Measurements from ENCODE around the gene PPP1R12C.

PPP1R12C gene

GRCh38 chr19:55070466-55071128, 46.8 kb downstream of the PPP1R12C start:
- no peak overlapping the region for H3K4me2 ChIP-seq (ENCODE audit: low read length)
- H3K27me3 ChIP-seq (ENCODE audit: insufficient read depth, low read length): no peaks in the 10 kb centered on the region; the same call in 1 of the 2 replicates
- no peaks in the 10 kb centered on the region for H3K36me3 ChIP-seq (ENCODE audit: insufficient read depth, low read length)
- no peaks in the 10 kb centered on the region for H4K20me1 ChIP-seq (ENCODE audit: insufficient read depth, low read length)
- no peak overlapping the region for H3K9ac ChIP-seq (ENCODE audit: low read length)
- H3K27ac ChIP-seq (ENCODE audit: low read depth, low read length, poor library complexity, severe bottlenecking): no peak overlapping the region
- H3K9me2 ChIP-seq (ENCODE audit: low read depth, low read length): no peaks in the 10 kb centered on the region
- no peaks in the 10 kb centered on the region for H3K9me3 ChIP-seq (ENCODE audit: low read length)
- no peaks in the 10 kb centered on the region for H3K79me2 ChIP-seq (ENCODE audit: insufficient read depth, low read length)
- H2AFZ ChIP-seq (ENCODE audit: low read length): no peak overlapping the region
- no peak overlapping the region for H3K4me3 ChIP-seq (ENCODE audit: low read depth, low read length, poor library complexity, severe bottlenecking)
- H3F3A ChIP-seq (ENCODE audit: insufficient read depth, low read length): no peaks in the 10 kb centered on the region
- TF ChIP-seq CTCF (IDR thresholded peaks at IDR 0.05; ENCODE audit: low read length) (no peak), EZH2 (IDR thresholded peaks at IDR 0.05; ENCODE audit: borderline replicate concordance, low read length) (no peak)
- H3K4me1 ChIP-seq (ENCODE audit: insufficient read depth, low read length, severe bottlenecking): peaks cover 8% of the 10 kb centered on the region

DNA sequence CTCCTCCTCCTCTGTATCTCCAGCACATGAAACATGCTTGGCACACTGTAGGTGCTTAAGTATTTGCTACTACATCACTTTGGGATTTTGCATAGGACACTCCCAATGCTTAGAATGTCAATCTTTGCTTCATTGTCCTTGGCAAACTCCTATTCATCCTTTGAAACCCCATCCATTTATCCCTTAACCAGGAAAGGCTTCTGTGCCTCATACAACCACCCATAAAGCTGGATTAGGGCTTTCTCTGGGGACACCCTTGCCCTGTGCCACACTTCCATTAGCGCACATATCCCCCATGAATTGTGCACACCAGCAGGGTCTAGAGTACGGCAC, 47.6 kb downstream of the PPP1R12C start:
- no peaks in the 10 kb centered on the region for H3K36me3 ChIP-seq (ENCODE audit: insufficient read depth, low read length)
- H3K9ac ChIP-seq (ENCODE audit: low read length): no peak overlapping the region
- H3K27me3 ChIP-seq (ENCODE audit: insufficient read depth, low read length): no peaks in the 10 kb centered on the region; the same call in 1 of the 2 replicates
- TF ChIP-seq CTCF (IDR thresholded peaks at IDR 0.05; ENCODE audit: low read length) (no peak), EZH2 (IDR thresholded peaks at IDR 0.05; ENCODE audit: borderline replicate concordance, low read length) (no peak)
- peak overlapping the region; percentile 63 for H3K4me2 ChIP-seq (ENCODE audit: low read length)
- peaks cover 8% of the 10 kb centered on the region for H3K4me1 ChIP-seq (ENCODE audit: insufficient read depth, low read length, severe bottlenecking)
- no peak overlapping the region for H3K4me3 ChIP-seq (ENCODE audit: low read depth, low read length, poor library complexity, severe bottlenecking)
- H3F3A ChIP-seq (ENCODE audit: insufficient read depth, low read length): no peaks in the 10 kb centered on the region
- no peaks in the 10 kb centered on the region for H3K79me2 ChIP-seq (ENCODE audit: insufficient read depth, low read length)
- H4K20me1 ChIP-seq (ENCODE audit: insufficient read depth, low read length): no peaks in the 10 kb centered on the region
- H2AFZ ChIP-seq (ENCODE audit: low read length): no peak overlapping the region
- no peaks in the 10 kb centered on the region for H3K9me3 ChIP-seq (ENCODE audit: low read length)
- no peak overlapping the region for H3K27ac ChIP-seq (ENCODE audit: low read depth, low read length, poor library complexity, severe bottlenecking)
- no peaks in the 10 kb centered on the region for H3K9me2 ChIP-seq (ENCODE audit: low read depth, low read length)

DNA sequence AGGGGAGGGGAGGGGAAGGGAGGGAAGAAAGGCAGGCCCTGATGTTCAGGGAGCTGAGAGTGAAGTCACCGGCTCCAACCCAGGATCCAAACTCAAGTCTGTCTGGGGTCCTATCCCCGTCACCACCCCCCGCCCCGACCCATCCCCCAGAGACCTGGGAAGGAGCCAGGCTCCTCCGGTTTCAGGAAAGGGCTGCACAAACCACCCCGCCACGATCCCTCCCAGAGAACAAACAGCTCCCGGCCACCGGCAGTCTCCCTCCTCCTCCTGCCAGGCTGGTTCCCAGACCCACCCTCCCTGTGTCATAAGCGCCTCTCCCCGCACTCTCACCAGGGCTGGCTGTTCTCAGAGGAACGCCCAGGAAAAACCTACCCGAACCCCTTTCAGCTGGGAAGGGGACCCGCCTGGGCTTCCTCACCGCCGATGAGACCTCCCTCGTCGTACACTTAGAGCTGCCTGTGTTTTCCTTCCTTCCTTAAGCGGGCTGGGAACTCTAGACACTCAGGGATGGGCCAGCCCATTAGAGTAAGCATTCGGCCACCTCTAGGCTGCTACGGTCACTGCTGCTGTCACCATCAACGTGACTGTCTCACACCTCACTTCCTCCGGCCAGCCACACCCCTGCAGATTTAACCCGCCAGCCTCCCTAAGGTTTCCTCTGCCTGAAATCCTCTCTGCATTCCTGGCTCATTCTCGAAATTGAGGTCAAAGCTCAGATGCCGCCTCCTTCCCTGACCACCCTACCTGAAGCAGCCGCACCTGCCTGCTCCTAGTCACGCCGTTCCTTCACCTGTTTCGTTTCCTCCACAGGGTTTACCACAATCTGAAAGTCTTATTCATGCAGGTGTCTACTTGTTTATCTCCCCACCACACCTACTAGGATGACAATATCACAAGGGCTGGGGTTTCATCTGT, 48.2 kb downstream of the PPP1R12C start:
- no peaks in the 10 kb centered on the region for H3K9me2 ChIP-seq (ENCODE audit: low read depth, low read length)
- TF ChIP-seq EZH2 (IDR thresholded peaks at IDR 0.05; ENCODE audit: borderline replicate concordance, low read length): no peak
- no peak for TF ChIP-seq CTCF (IDR thresholded peaks at IDR 0.05; ENCODE audit: low read length)
- H3K27ac ChIP-seq (ENCODE audit: low read depth, low read length, poor library complexity, severe bottlenecking): no peak overlapping the region
- no peaks in the 10 kb centered on the region for H3F3A ChIP-seq (ENCODE audit: insufficient read depth, low read length)
- H4K20me1 ChIP-seq (ENCODE audit: insufficient read depth, low read length): no peaks in the 10 kb centered on the region
- peak overlapping the region; percentile 47 for H3K4me3 ChIP-seq (ENCODE audit: low read depth, low read length, poor library complexity, severe bottlenecking)
- H2AFZ ChIP-seq (ENCODE audit: low read length): no peak overlapping the region
- H3K4me1 ChIP-seq (ENCODE audit: insufficient read depth, low read length, severe bottlenecking): peaks cover 8% of the 10 kb centered on the region
- H3K36me3 ChIP-seq (ENCODE audit: insufficient read depth, low read length): no peaks in the 10 kb centered on the region
- H3K79me2 ChIP-seq (ENCODE audit: insufficient read depth, low read length): no peaks in the 10 kb centered on the region
- H3K9me3 ChIP-seq (ENCODE audit: low read length): no peaks in the 10 kb centered on the region
- H3K4me2 ChIP-seq (ENCODE audit: low read length): peak overlapping the region; percentile 63
- H3K27me3 ChIP-seq (ENCODE audit: insufficient read depth, low read length): no peaks in the 10 kb centered on the region; the same call in 1 of the 2 replicates
- H3K9ac ChIP-seq (ENCODE audit: low read length): no peak overlapping the region

All from OCI-LY1 (cell line).